Jurkat, Clone E6-1 (cell line): Measurements from ENCODE around the gene PTPRE.

Experiments used
- DNase-seq: peaks from one replicate; pipeline ENCODE4 v3.0.0-alpha.2; 2011; ENCODE audit warnings: low read depth, low spot score
- H3K4me3 ChIP-seq: 2 replicates; pipeline ENCODE4 v1.5.1; 2011; ENCODE audit warnings: mild to moderate bottlenecking, low read length, control low read depth, moderate library complexity

The PTPRE gene

GRCh38 chr10:127971101-127971946, 64.4 kb downstream of the PTPRE start:
- no peak for DNase-seq
- H3K4me3 ChIP-seq = no peak overlapping the region

GRCh38 chr10:127971963-127972615, 65.2 kb downstream of the PTPRE start:
- no peak for DNase-seq
- no peak overlapping the region for H3K4me3 ChIP-seq

GRCh38 chr10:127972751-127973357, 66.0 kb downstream of the PTPRE start:
- no peak for DNase-seq
- H3K4me3 ChIP-seq = no peak overlapping the region

GRCh38 chr10:127973791-127974311, 66.9 kb downstream of the PTPRE start:
- no peak overlapping the region for H3K4me3 ChIP-seq
- DNase-seq = no peak

- no peak for DNase-seq
- H3K4me3 ChIP-seq = no peak overlapping the region
These were observed 68.0 kb downstream of the PTPRE start for GRCh38 chr10:127974911-127975310.

- DNase-seq = no peak
These were observed 69.4 kb downstream of the PTPRE start for GRCh38 chr10:127976286-127976685.

GRCh38 chr10:127976701-127977356, 69.9 kb downstream of the PTPRE start:
- DNase-seq = no peak
- H3K4me3 ChIP-seq = no peak overlapping the region

More at GRCh38 chr10:127976286-127976685, 69.4 kb downstream of the PTPRE start:
- H3K4me3 ChIP-seq = no peak overlapping the region

GRCh38 chr10:127977357-127978009, 70.6 kb downstream of the PTPRE start:
- no peak for DNase-seq
- no peak overlapping the region for H3K4me3 ChIP-seq

- no peak for DNase-seq
- H3K4me3 ChIP-seq = no peak overlapping the region
These were observed 71.6 kb downstream of the PTPRE start for GRCh38 chr10:127978481-127978880.

- no peak overlapping the region for H3K4me3 ChIP-seq
- DNase-seq = no peak
These were observed 72.1 kb downstream of the PTPRE start for GRCh38 chr10:127979045-127979444.

- H3K4me3 ChIP-seq = no peak overlapping the region
- no peak for DNase-seq
These were observed 72.7 kb downstream of the PTPRE start for GRCh38 chr10:127979566-127979965.

GRCh38 chr10:127980898-127981297, 74.0 kb downstream of the PTPRE start:
- H3K4me3 ChIP-seq = no peak overlapping the region
- DNase-seq = no peak

- DNase-seq = no peak
- H3K4me3 ChIP-seq = no peak overlapping the region
These were observed 75.7 kb downstream of the PTPRE start for GRCh38 chr10:127982601-127983000.

GRCh38 chr10:127983344-127984100, 76.6 kb downstream of the PTPRE start:
- peak; percentile 18 for DNase-seq
- H3K4me3 ChIP-seq = peak overlapping the region; percentile 2; the same call in 1 of the 2 replicates

- no peak for DNase-seq
- no peak overlapping the region for H3K4me3 ChIP-seq
These were observed 78.0 kb downstream of the PTPRE start for GRCh38 chr10:127984945-127985344.

GRCh38 chr10:127986531-127987466, 79.9 kb downstream of the PTPRE start:
- no peak overlapping the region for H3K4me3 ChIP-seq
- DNase-seq = no peak
